Measurements from ENCODE around the gene CEMIP.

DNA sequence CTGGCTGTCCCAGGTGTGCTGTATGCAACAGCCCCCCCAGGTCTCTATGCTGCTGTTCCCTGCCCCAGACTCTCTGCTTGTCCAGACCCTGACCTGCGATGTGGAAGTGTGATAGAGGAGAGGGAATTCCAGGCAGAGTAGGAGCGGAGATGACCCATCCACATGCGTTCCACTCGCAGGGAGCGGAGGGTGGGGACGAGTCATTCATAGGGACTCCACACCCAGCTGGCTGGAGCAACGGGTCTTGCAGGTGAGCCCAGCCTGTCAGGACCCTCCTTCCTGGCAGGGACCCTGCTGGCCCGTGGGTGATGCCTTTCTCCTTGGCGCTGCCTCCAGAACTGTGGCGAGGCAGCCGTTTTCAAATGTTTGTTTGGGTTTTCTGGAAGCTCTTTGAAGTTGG lies 58.8 kb downstream of the CEMIP start:
- TF ChIP-seq, protein P1, sequence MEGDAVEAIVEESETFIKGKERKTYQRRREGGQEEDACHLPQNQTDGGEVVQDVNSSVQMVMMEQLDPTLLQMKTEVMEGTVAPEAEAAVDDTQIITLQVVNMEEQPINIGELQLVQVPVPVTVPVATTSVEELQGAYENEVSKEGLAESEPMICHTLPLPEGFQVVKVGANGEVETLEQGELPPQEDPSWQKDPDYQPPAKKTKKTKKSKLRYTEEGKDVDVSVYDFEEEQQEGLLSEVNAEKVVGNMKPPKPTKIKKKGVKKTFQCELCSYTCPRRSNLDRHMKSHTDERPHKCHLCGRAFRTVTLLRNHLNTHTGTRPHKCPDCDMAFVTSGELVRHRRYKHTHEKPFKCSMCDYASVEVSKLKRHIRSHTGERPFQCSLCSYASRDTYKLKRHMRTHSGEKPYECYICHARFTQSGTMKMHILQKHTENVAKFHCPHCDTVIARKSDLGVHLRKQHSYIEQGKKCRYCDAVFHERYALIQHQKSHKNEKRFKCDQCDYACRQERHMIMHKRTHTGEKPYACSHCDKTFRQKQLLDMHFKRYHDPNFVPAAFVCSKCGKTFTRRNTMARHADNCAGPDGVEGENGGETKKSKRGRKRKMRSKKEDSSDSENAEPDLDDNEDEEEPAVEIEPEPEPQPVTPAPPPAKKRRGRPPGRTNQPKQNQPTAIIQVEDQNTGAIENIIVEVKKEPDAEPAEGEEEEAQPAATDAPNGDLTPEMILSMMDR (conservative IDR thresholded peaks at IDR 0.05) = no peak
- TF ChIP-seq EZH2 (IDR thresholded peaks at IDR 0.05; ENCODE audit: low read depth) = no peak
